OCI-LY1 (cell line): ENCODE data around the gene APOA4.

ENCODE experiments used
- EZH2 ChIP-seq: fragments of 200-600 bp; sonication (generic), shearing (Covaris generic); IDR thresholded peaks from 2 replicates; pipeline ENCODE4 v1.8.0; 2017; ENCODE audit warnings: borderline replicate concordance, mixed run types, mild to moderate bottlenecking, antibody characterized with exemption, low read length, moderate library complexity, mixed read lengths
- TF ChIP-seq, protein P1 (sequence below): fragments of 200-600 bp; sonication (generic), shearing (Covaris generic); IDR thresholded peaks from 2 replicates; pipeline ENCODE4 v1.5.1; 2017; ENCODE audit warnings: mild to moderate bottlenecking, antibody characterized with exemption, low read length, moderate library complexity, mixed read lengths

GRCh38 chr11:116786966-116787365, 36.1 kb downstream of the APOA4 start:
- TF ChIP-seq, protein P1, sequence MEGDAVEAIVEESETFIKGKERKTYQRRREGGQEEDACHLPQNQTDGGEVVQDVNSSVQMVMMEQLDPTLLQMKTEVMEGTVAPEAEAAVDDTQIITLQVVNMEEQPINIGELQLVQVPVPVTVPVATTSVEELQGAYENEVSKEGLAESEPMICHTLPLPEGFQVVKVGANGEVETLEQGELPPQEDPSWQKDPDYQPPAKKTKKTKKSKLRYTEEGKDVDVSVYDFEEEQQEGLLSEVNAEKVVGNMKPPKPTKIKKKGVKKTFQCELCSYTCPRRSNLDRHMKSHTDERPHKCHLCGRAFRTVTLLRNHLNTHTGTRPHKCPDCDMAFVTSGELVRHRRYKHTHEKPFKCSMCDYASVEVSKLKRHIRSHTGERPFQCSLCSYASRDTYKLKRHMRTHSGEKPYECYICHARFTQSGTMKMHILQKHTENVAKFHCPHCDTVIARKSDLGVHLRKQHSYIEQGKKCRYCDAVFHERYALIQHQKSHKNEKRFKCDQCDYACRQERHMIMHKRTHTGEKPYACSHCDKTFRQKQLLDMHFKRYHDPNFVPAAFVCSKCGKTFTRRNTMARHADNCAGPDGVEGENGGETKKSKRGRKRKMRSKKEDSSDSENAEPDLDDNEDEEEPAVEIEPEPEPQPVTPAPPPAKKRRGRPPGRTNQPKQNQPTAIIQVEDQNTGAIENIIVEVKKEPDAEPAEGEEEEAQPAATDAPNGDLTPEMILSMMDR: no peak
- no peak for TF ChIP-seq EZH2
